ENCODE results near the gene FAM241B. TPM values are rescaled to one million over a fixed set of nuclear protein-coding genes. Genes with fewer than 3 reads are reported as not detected.

The FAM241B gene
- total RNA-seq, 1 donor from 2014 or later = 1.00 TPM

DNA sequence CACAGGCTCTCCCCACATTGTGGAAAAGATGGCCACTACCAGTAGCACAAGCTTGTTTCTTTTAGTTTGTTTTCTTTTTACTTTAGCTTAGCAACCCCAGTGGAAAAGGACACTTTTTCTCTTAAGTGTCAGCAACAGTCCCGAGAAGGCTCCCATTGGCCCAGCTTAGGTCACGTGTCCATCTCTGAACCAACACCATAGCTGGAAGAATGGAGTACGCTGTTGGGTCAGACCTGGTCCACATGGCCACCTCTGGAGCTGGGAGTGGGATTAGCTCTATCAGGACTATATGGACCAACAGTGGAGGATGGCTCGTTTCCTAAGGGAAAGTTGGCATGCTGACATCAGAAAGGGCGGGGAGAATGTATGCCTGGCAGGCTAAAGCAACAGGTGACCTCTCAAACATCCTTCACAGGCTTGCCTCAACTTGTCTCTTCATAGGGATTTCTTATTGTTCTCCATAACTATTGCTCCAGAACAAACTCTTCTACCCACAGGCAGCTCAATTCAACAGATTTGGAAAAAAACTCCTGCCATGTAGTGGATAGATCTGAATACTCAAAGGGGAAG lies 29.2 kb upstream of the FAM241B start:
- no peaks in the 10 kb centered on the region for H3K4me1 Mint-ChIP-seq
- DNase-seq = no peak
- H3K36me3 Mint-ChIP-seq (ENCODE audit: low read depth) = no peaks in the 10 kb centered on the region
- peaks cover 62% of the 10 kb centered on the region for H3K27me3 Mint-ChIP-seq
- no peak overlapping the region for H3K27ac Mint-ChIP-seq
- ChIA-PET POLR2A (no interaction called here), CTCF (interaction anchor here (1.1 kb wide), 1 partner anchor 29 kb away, joined by 4 read pairs; the partner anchor contains the start of gene FAM241B)
- intact Hi-C loops (cut with micrococcal nuclease) = no loop called here
- TF ChIP-seq, protein P1, sequence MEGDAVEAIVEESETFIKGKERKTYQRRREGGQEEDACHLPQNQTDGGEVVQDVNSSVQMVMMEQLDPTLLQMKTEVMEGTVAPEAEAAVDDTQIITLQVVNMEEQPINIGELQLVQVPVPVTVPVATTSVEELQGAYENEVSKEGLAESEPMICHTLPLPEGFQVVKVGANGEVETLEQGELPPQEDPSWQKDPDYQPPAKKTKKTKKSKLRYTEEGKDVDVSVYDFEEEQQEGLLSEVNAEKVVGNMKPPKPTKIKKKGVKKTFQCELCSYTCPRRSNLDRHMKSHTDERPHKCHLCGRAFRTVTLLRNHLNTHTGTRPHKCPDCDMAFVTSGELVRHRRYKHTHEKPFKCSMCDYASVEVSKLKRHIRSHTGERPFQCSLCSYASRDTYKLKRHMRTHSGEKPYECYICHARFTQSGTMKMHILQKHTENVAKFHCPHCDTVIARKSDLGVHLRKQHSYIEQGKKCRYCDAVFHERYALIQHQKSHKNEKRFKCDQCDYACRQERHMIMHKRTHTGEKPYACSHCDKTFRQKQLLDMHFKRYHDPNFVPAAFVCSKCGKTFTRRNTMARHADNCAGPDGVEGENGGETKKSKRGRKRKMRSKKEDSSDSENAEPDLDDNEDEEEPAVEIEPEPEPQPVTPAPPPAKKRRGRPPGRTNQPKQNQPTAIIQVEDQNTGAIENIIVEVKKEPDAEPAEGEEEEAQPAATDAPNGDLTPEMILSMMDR (IDR thresholded peaks at IDR 0.05) = no peak
- no peak for ATAC-seq (ENCODE audit: low read depth)
- H3K4me3 Mint-ChIP-seq = no peak overlapping the region
- peaks cover 2% of the 10 kb centered on the region for H3K9me3 Mint-ChIP-seq

DNA sequence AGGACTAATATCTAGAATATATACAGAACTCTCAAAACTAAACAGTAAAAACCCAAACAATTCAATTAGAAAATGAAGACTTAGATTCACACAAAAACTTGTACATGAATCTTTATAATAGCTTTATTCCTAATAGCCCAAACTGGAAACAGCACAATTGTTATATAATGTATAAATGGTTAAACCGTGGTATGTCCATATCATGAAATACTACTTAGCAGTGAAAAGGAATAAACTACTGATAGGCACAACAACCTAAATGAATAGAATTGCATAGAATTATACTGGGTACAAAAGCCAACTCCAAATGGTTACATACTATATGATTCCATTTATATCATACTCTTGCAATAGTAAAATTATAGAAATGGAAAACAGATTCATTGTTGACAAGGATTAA lies 21.0 kb upstream of the FAM241B start:
- ATAC-seq (ENCODE audit: low read depth) = no peak
- H3K4me1 Mint-ChIP-seq = peaks cover 3% of the 10 kb centered on the region
- H3K36me3 Mint-ChIP-seq (ENCODE audit: low read depth) = no peaks in the 10 kb centered on the region
- H3K27ac Mint-ChIP-seq = no peak overlapping the region
- no peak overlapping the region for H3K4me3 Mint-ChIP-seq
- H3K9me3 Mint-ChIP-seq = peaks cover 4% of the 10 kb centered on the region
- TF ChIP-seq, protein P1 (IDR thresholded peaks at IDR 0.05) = no peak
- DNase-seq = no peak
- ChIA-PET POLR2A (no interaction called here), CTCF (no interaction called here)
- H3K27me3 Mint-ChIP-seq = peaks cover 41% of the 10 kb centered on the region
- intact Hi-C loops (cut with micrococcal nuclease) = no loop called here

DNA sequence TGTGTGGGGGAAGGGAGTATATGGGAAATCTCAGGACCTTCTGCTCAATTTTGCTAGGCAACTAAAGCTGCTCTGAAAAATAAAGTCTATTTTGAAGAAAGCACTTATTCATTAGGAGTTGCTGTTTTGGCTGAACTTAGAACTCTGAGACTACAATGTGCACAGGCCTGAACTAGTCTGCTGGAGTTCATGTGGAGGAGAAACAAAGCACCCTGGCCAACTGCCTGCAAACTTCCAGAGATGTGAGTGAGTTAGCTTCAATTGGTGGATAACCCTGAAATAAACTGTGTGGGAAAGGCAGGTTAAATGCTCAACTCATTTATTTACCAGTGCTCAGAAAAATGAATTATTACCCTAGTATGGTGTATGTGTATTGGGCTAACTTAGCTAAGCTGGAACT lies 17.3 kb upstream of the FAM241B start:
- Mint-ChIP-seq H3K27ac (no peak overlapping the region), H3K4me1 (peaks cover 8% of the 10 kb centered on the region), H3K27me3 (peaks cover 32% of the 10 kb centered on the region), H3K9me3 (peaks cover 7% of the 10 kb centered on the region), H3K4me3 (no peak overlapping the region), H3K36me3 (ENCODE audit: low read depth) (no peaks in the 10 kb centered on the region)
- CTCF ChIA-PET = interaction anchor here (1.0 kb wide), 1 partner anchor 14 kb away, joined by 3 read pairs; no protein-coding TSS in a partner anchor
- POLR2A ChIA-PET = no interaction called here
- intact Hi-C loops (cut with micrococcal nuclease) = no loop called here
- TF ChIP-seq, protein P1 (IDR thresholded peaks at IDR 0.05) = no peak
- no peak for DNase-seq
- no peak for ATAC-seq (ENCODE audit: low read depth)

DNA sequence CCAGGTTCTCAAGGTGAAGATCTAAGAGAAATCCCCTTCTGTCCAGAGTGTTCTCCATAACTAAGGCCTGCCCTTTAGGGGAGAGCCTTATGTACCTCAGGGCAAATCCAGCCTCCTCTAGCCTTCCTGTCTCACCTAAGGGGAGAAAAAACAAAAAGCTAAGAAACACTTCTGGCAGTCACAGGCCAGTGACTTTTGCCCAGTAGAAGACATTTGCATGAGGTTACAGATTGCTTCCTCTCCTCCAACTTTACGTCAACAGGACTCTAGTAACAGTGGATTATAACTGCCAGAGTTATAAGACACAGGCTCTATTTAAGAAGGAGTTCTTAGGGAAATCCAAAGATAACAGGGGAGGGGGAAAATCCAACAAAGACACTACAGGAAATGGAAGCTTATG lies 15.9 kb upstream of the FAM241B start:
- H3K27me3 Mint-ChIP-seq = peaks cover 29% of the 10 kb centered on the region

DNA sequence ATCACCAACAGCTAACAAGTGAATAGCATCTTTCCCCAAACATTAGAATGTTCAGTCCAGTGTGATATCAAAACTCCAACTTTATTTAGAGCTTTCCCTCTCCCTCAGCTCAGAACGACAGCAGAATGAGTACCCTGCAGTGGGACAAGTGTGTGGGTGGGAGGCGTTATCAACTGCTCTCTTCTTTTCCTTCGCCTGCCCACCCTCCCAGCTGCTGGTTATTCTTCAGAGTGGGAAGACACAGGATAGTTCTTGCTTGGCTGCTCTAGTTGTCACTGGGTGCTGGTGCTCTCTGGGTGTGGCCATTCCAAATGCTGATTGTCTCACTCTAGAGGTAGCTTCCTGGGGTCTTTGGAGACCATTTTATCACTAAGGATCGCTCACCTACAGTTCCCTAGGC lies 13.7 kb upstream of the FAM241B start:
- CTCF ChIA-PET = no interaction called here
- peaks cover 34% of the 10 kb centered on the region for H3K27me3 Mint-ChIP-seq
- H3K4me1 Mint-ChIP-seq = peaks cover 8% of the 10 kb centered on the region
- no peak for DNase-seq
- no peak overlapping the region for H3K27ac Mint-ChIP-seq
- H3K4me3 Mint-ChIP-seq = no peak overlapping the region
- no peak for ATAC-seq (ENCODE audit: low read depth)
- TF ChIP-seq, protein P1 (IDR thresholded peaks at IDR 0.05) = no peak
- POLR2A ChIA-PET = no interaction called here
- intact Hi-C loops (cut with micrococcal nuclease) = no loop called here
- H3K36me3 Mint-ChIP-seq (ENCODE audit: low read depth) = no peaks in the 10 kb centered on the region
- H3K9me3 Mint-ChIP-seq = peaks cover 3% of the 10 kb centered on the region

More for the DNA sequence above, 15.9 kb upstream of the FAM241B start:
- DNase-seq (no peak), ATAC-seq (ENCODE audit: low read depth) (no peak)
- intact Hi-C loops (cut with micrococcal nuclease) = no loop called here
- peaks cover 7% of the 10 kb centered on the region for H3K9me3 Mint-ChIP-seq
- TF ChIP-seq, protein P1 (IDR thresholded peaks at IDR 0.05) = no peak
- no peak overlapping the region for H3K27ac Mint-ChIP-seq
- H3K36me3 Mint-ChIP-seq (ENCODE audit: low read depth) = no peaks in the 10 kb centered on the region
- H3K4me3 Mint-ChIP-seq = no peak overlapping the region
- ChIA-PET POLR2A (no interaction called here), CTCF (no interaction called here)
- H3K4me1 Mint-ChIP-seq = peaks cover 8% of the 10 kb centered on the region

All from activated B cell treated with CpG ODN at 0.5 μM for 24 hours (primary cell).